GM19438 (cell line): Measurements from ENCODE around the gene GNPTAB.
A peak's percentile ranks its signal among the peaks of the same experiment; 100 is the strongest.
"Not testable (repeated sequence)": the region's sequence is repeated elsewhere in the genome, so short reads cannot be mapped to it uniquely, and the experiment has no call there.

Source experiments
- ATAC-seq: cut with Tn5 transposase; IDR thresholded peaks from one replicate; pipeline ENCODE4 v1.9.1; 2021; ENCODE audit warnings: low read depth; ENCODE audit not compliant: unreplicated experiment

Gene GNPTAB

GRCh38 chr12:101743724-101744472 lies 86.9 kb downstream of the GNPTAB start:
- ATAC-seq: peak; percentile 98

- ATAC-seq: no peak
These were observed 87.5 kb downstream of the GNPTAB start for GRCh38 chr12:101743242-101743641.

GRCh38 chr12:101740980-101741379 lies 89.8 kb downstream of the GNPTAB start:
- ATAC-seq: no peak

- no peak for ATAC-seq
These were observed 90.2 kb downstream of the GNPTAB start for GRCh38 chr12:101740566-101740965.

GRCh38 chr12:101738920-101739665 lies 91.7 kb downstream of the GNPTAB start, which contains the start of gene SYCP3:
Gene SYCP3, minus strand, starts transcription at chr12:101739462. Its CDS starts 1,527 bp downstream, at chr12:101737935.
- no peak for ATAC-seq

- ATAC-seq: no peak
These were observed 93.3 kb downstream of the GNPTAB start for GRCh38 chr12:101737476-101737875.

- ATAC-seq: not testable (repeated sequence)
These were observed 96.3 kb downstream of the GNPTAB start for GRCh38 chr12:101734482-101734881.

- peak; percentile 68 for ATAC-seq
These were observed 97.6 kb downstream of the GNPTAB start for GRCh38 chr12:101733166-101733565.

GRCh38 chr12:101732318-101732717 lies 98.4 kb downstream of the GNPTAB start:
- ATAC-seq: no peak

GRCh38 chr12:101729842-101730241 lies 100.9 kb downstream of the GNPTAB start:
- ATAC-seq: no peak

GRCh38 chr12:101727098-101727497 lies 103.7 kb downstream of the GNPTAB start:
- no peak for ATAC-seq

- no peak for ATAC-seq
These were observed 108.4 kb downstream of the GNPTAB start for GRCh38 chr12:101722392-101722791.

- no peak for ATAC-seq
These were observed 110.6 kb downstream of the GNPTAB start for GRCh38 chr12:101720118-101720517.

- no peak for ATAC-seq
These were observed 111.2 kb downstream of the GNPTAB start for GRCh38 chr12:101719566-101719965.

GRCh38 chr12:101714877-101715444 lies 115.8 kb downstream of the GNPTAB start:
- no peak for ATAC-seq

GRCh38 chr12:101713930-101714329 lies 116.8 kb downstream of the GNPTAB start:
- no peak for ATAC-seq

GRCh38 chr12:101713059-101713682 lies 117.6 kb downstream of the GNPTAB start:
- no peak for ATAC-seq

- ATAC-seq: no peak
These were observed 120.5 kb downstream of the GNPTAB start for GRCh38 chr12:101710288-101710687.

GRCh38 chr12:101707131-101707782 lies 123.5 kb downstream of the GNPTAB start:
- ATAC-seq: no peak

GRCh38 chr12:101706403-101706802 lies 124.4 kb downstream of the GNPTAB start:
- no peak for ATAC-seq
